ENCODE results near the gene MYO18B. TPM values are rescaled to one million over a fixed set of nuclear protein-coding genes. Genes with fewer than 3 reads are reported as not detected.

MYO18B gene
- total RNA-seq, 4 donors from 2014 or later, result under 0.01 to 0.50 (median 0.13) TPM

DNA sequence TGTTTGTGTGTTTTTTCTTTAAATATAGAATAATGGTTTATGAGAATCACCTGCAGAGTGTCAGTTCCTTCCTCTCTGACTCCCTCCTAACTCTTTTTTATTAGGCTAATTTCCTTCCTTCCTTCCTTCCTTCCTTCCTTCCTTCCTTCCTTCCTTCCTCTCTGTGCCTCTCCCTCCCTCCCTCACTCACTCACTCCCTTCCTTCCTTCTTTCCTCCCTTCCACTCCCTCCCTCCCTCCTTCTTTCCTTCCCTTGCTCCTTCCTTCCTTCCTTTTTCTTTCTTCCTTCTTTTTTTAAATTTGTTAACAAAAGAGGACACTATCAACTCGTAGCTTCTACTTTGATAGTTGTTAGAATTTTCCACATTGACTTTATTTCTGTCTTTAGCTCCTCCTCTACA is 274.9 kb downstream of the MYO18B start:
- H3K27ac ChIP-seq (replicated peaks in 1 of 4), result no peak overlapping the region
- no peaks in the 10 kb centered on the region for H3K4me1 ChIP-seq
- WGBS, result 35% methylated on average over 1 of the region's 1 CpG
- DNase-seq (ENCODE audit: extremely low spot score), result no peak
- intact Hi-C loops (cut with DNase I), result no loop called here
- H3K27me3 ChIP-seq, result peaks cover 0 to 11% (median 0%) of the 10 kb centered on the region in 4 donors
- H3K4me3 ChIP-seq, result no peak overlapping the region
- no peaks in the 10 kb centered on the region for H3K36me3 ChIP-seq
- TF ChIP-seq EP300 (IDR thresholded peaks at IDR 0.05), result no peak
- TF ChIP-seq, protein P1, sequence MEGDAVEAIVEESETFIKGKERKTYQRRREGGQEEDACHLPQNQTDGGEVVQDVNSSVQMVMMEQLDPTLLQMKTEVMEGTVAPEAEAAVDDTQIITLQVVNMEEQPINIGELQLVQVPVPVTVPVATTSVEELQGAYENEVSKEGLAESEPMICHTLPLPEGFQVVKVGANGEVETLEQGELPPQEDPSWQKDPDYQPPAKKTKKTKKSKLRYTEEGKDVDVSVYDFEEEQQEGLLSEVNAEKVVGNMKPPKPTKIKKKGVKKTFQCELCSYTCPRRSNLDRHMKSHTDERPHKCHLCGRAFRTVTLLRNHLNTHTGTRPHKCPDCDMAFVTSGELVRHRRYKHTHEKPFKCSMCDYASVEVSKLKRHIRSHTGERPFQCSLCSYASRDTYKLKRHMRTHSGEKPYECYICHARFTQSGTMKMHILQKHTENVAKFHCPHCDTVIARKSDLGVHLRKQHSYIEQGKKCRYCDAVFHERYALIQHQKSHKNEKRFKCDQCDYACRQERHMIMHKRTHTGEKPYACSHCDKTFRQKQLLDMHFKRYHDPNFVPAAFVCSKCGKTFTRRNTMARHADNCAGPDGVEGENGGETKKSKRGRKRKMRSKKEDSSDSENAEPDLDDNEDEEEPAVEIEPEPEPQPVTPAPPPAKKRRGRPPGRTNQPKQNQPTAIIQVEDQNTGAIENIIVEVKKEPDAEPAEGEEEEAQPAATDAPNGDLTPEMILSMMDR (IDR thresholded peaks at IDR 0.05), result no peak
- no peak for TF ChIP-seq POLR2AphosphoS5 (IDR thresholded peaks at IDR 0.05)
- no peak for TF ChIP-seq POLR2A (IDR thresholded peaks at IDR 0.05; ENCODE audit: low read depth)
- no peaks in the 10 kb centered on the region for H3K9me3 ChIP-seq

DNA sequence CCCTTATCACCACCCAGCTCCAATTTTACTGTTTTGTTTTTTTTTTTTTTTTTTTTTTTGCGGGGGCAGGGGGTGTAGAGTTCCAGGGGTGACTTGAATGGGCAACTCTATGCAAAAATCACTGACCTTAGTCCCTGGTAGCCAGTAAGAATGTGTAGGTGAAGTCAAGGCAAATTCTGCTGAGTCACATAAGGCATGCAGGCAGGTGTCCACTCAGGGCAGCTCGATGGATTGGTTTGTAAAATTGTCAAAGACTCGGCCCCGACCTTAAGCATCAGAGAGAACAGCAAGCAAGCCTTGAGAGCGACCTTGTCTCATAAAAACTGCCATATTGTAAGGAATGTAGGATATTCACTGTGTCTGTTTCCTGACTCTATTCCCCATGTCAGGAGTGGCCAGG is 275.9 kb downstream of the MYO18B start:
- Histone ChIP-seq H3K27ac (replicated peaks in 1 of 4) (no peak overlapping the region), H3K9me3 (no peaks in the 10 kb centered on the region), H3K27me3 (peaks cover 0 to 16% (median 0%) of the 10 kb centered on the region in 4 donors), H3K36me3 (peaks cover 0 to 9% (median 0%) of the 10 kb centered on the region in 4 donors), H3K4me1 (no peaks in the 10 kb centered on the region), H3K4me3 (no peak overlapping the region)
- no peak for DNase-seq (ENCODE audit: extremely low spot score)
- 55% methylated on average over 5 of the region's 5 CpGs for WGBS
- intact Hi-C loops (cut with DNase I), result no loop called here
- TF ChIP-seq POLR2AphosphoS5 (IDR thresholded peaks at IDR 0.05) (no peak), EP300 (IDR thresholded peaks at IDR 0.05) (no peak)

DNA sequence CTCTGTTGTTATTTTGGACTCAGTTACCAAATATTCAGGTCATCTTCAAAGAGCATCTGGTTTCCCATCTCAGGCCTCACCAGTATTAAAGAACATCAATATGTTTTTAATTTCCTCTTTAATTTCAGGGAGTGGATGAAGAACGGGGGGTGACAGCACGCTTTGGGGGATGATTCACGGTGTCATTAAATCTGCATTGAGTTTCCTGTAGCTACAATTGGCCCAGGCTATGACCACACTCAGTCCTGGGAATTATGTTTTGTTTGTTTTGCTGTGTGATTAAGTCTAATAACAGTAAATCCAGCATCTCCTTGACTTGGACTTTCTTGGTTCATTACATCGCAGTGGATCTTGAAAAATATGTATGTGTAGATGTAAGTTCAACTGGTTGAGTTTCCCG is 277.6 kb downstream of the MYO18B start:
- H3K4me1 ChIP-seq, result no peaks in the 10 kb centered on the region
- peaks cover 0 to 28% (median 0%) of the 10 kb centered on the region in 4 donors for H3K27me3 ChIP-seq
- no peak overlapping the region for H3K4me3 ChIP-seq
- no peak overlapping the region for H3K27ac ChIP-seq (replicated peaks in 1 of 4)
- no peak for TF ChIP-seq POLR2AphosphoS5 (IDR thresholded peaks at IDR 0.05)
- no peak for TF ChIP-seq POLR2A (IDR thresholded peaks at IDR 0.05; ENCODE audit: low read depth)
- no peak for TF ChIP-seq EP300 (IDR thresholded peaks at IDR 0.05)
- TF ChIP-seq, protein P1 (IDR thresholded peaks at IDR 0.05), result no peak
- H3K9me3 ChIP-seq, result peaks cover 0 to 5% (median 1%) of the 10 kb centered on the region in 4 donors
- intact Hi-C loops (cut with DNase I), result no loop called here
- H3K36me3 ChIP-seq, result peaks cover 0 to 14% (median 0%) of the 10 kb centered on the region in 4 donors
- no peak for DNase-seq (ENCODE audit: extremely low spot score)
- 74% methylated on average over 5 of the region's 5 CpGs for WGBS

- H3K27ac ChIP-seq (replicated peaks in 1 of 4), result no peak overlapping the region
- peaks cover 0 to 13% (median 4%) of the 10 kb centered on the region in 4 donors for H3K9me3 ChIP-seq
- H3K4me1 ChIP-seq, result no peaks in the 10 kb centered on the region
- H3K36me3 ChIP-seq, result peaks cover 0 to 20% (median 0%) of the 10 kb centered on the region in 4 donors
- intact Hi-C loops (cut with DNase I), result no loop called here
- peaks cover 0 to 32% (median 0%) of the 10 kb centered on the region in 4 donors for H3K27me3 ChIP-seq
- no peak for DNase-seq (ENCODE audit: extremely low spot score)
- TF ChIP-seq EP300 (IDR thresholded peaks at IDR 0.05), result no peak
- no peak for TF ChIP-seq POLR2A (IDR thresholded peaks at IDR 0.05; ENCODE audit: low read depth)
- TF ChIP-seq POLR2AphosphoS5 (IDR thresholded peaks at IDR 0.05), result no peak
- TF ChIP-seq, protein P1 (IDR thresholded peaks at IDR 0.05), result no peak
- WGBS, result 94% methylated on average over 2 of the region's 2 CpGs
- H3K4me3 ChIP-seq, result no peak overlapping the region
Observed at GRCh38 chr22:26021516-26021915, 279.5 kb downstream of the MYO18B start.

GRCh38 chr22:26023104-26023775 is 281.3 kb downstream of the MYO18B start:
- no peak overlapping the region for H3K27ac ChIP-seq (replicated peaks in 1 of 4)
- TF ChIP-seq, protein P1 (IDR thresholded peaks at IDR 0.05), result no peak
- no peak for TF ChIP-seq POLR2AphosphoS5 (IDR thresholded peaks at IDR 0.05)
- no peak for TF ChIP-seq POLR2A (IDR thresholded peaks at IDR 0.05; ENCODE audit: low read depth)
- TF ChIP-seq EP300 (IDR thresholded peaks at IDR 0.05), result no peak
- H3K36me3 ChIP-seq, result peaks cover 0 to 29% (median 0%) of the 10 kb centered on the region in 4 donors
- no peak for DNase-seq (ENCODE audit: extremely low spot score)
- intact Hi-C loops (cut with DNase I), result no loop called here
- no peak overlapping the region for H3K4me3 ChIP-seq
- peaks cover 0 to 29% (median 0%) of the 10 kb centered on the region in 4 donors for H3K27me3 ChIP-seq
- WGBS, result 60% methylated on average over 9 of the region's 9 CpGs
- peaks cover 0 to 13% (median 4%) of the 10 kb centered on the region in 4 donors for H3K9me3 ChIP-seq
- H3K4me1 ChIP-seq, result no peaks in the 10 kb centered on the region

Measured in esophagus muscularis mucosa (tissue), 4 donors.